Aorta (tissue), 5 donors: ENCODE data around the gene FGR. TPM values are rescaled to one million over a fixed set of nuclear protein-coding genes. Genes with fewer than 3 reads are reported as not detected.

Experiments
- ATAC-seq: fragments of 200-7000 bp; cut with Tn5 transposase; one replicate; pipeline ENCODE4 v1.9.1; 2022; ENCODE audit warnings: moderate library complexity; ENCODE audit not compliant: low FRiP score
- DNase-seq, 2 donors: peaks; one replicate each; pipeline ENCODE4 v3.0.0-alpha.2; 2020
- H3K27ac ChIP-seq, 2 donors: one replicate each; pipeline ENCODE4 v1.5.1; 2013; ENCODE audit warnings: low read length in 2 of 2, mild to moderate bottlenecking in 2 of 2, moderate library complexity in 2 of 2, control low read depth in 1 of 2, inconsistent platforms in 1 of 2, low read depth in 1 of 2
- H3K27me3 ChIP-seq, 2 donors: one replicate each; pipeline ENCODE4 v1.6.1; 2013; ENCODE audit warnings: control low read depth in 1 of 2, low read length in 1 of 2, mild to moderate bottlenecking in 1 of 2, moderate library complexity in 1 of 2; ENCODE audit not compliant: insufficient read depth in 2 of 2, control insufficient read depth in 1 of 2
- H3K36me3 ChIP-seq, 2 donors: one replicate each; pipeline ENCODE4 v1.6.1; 2013; ENCODE audit warnings: control low read depth in 1 of 2, low read length in 1 of 2, mild to moderate bottlenecking in 1 of 2; ENCODE audit not compliant: insufficient read depth in 2 of 2, control insufficient read depth in 1 of 2
- H3K4me1 ChIP-seq, 2 donors: one replicate each; pipeline ENCODE4 v1.6.1; 2013; ENCODE audit warnings: low read length in 2 of 2, control low read depth in 1 of 2, mild to moderate bottlenecking in 1 of 2, moderate library complexity in 1 of 2; ENCODE audit not compliant: insufficient read depth in 2 of 2, control insufficient read depth in 1 of 2
- H3K4me3 ChIP-seq, 2 donors: one replicate each; pipeline ENCODE4 v1.5.1; 2013; ENCODE audit warnings: low read length in 2 of 2, control low read depth in 1 of 2, mild to moderate bottlenecking in 1 of 2
- H3K9me3 ChIP-seq: one replicate; pipeline ENCODE4 v1.6.1; 2013; ENCODE audit warnings: mild to moderate bottlenecking, low read length; ENCODE audit not compliant: control insufficient read depth
- WGBS, 2 donors: extraction: QIAGEN DNeasy Blood & Tissue Kit; methylation state at CpG; one replicate each; pipeline ENCODE4 v1.1.7; 2013; 5-methylcytosine and 5-hydroxymethylcytosine counted together
- intact Hi-C, 2 donors: fragments of 100-400 bp; cut with DNase I; formaldehyde crosslinking; loops; one replicate each; pipeline versions ENCODE4 v1.14.2 to v1.15.0; 2022
- polyA plus RNA-seq, 2 donors: library from polyadenylated mRNA; stranded (reverse); fragments of 200-250 nt; gene quantifications; one replicate each; pipeline ENCODE4 v1.2.3, GENCODE V29; 2013
- total RNA-seq, 2 donors: library from RNA; stranded (reverse); fragmentation: NEBNext Ultra II Directional; extraction: Animal tissue kit (Norgen Biotek cat#: 25700); gene quantifications; one replicate each; pipeline ENCODE4 v1.2.1, GENCODE V29; 2021
- donor health status: healthy with polysubstance abuse.
- donor health status: Bipolar disorder and iron deficiency.
- donor health status: DM: no; HTN: no; CAD: no.
- donor health status: DM: no; HTN: no; CAD: no.
- donor health status: DM: yes; HTN: yes; CAD: no.

FGR gene
- total and polyA plus RNA-seq, 4 donors, result 2.8 to 21.7 (median 12.1) TPM

DNA sequence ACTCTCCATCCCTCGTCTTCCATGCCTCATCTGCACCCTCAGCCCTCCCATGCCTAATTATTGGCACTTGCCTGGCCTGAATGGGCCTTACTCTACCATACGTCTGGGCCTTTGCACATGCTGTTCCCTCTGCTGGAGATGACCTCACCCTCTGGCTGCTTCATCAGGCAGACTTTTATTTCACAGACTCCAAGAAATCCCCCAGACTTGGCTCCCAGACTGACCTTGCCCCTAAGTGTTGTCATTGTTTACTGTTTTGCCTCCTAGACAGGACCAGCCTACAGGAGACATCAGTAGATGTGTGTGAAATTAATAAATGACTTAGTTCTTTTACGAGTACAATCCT is 25.8 kb downstream of the FGR start:
- Histone ChIP-seq H3K36me3 (no peaks in the 10 kb centered on the region), H3K4me1 (no peaks in the 10 kb centered on the region), H3K27me3 (no peaks in the 10 kb centered on the region), H3K4me3 (no peak overlapping the region), H3K9me3 (no peaks in the 10 kb centered on the region), H3K27ac (no peak overlapping the region)
- 42 to 48% methylated on average over 3 of the region's 3 CpGs for WGBS, 2 donors
- intact Hi-C loops, result loop anchor here (2.0 to 10.0 kb wide), 5 partner anchors 38 to 312 kb away; partner anchors contain the start of genes GPR3 (in 1 of the 2) and WASF2 (in 1 of the 2)
- no peak for ATAC-seq
- DNase-seq, result no peak

DNA sequence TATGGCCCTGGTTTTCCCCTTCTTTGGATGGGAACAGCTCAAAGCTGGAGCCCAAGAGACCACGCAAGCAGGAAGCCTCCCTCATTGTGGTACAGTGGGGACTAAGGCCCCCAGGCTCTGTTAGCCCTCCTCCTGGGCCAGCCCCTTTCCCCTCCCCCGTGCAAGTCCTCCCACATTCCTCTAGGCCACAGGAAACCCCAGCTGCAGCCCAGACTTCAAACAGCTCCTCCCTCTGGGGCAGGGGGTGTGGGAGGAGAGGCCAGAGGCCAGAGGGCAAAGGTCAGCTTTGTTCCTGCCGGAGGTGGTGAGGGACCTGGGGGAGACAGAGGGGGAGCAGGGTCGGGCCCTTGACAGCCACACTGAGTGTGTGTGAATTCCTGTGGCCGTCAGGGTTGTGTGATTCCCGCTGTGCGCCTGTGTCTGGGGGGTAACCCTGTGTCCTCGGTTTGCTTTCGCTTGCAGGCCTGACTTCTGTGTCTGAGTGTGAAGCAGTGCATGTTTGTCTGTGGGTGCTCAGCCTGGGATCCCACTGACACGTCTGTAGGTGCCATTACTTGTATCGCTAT is 27.7 kb downstream of the FGR start:
- H3K27me3 ChIP-seq, result no peaks in the 10 kb centered on the region
- no peak overlapping the region for H3K27ac ChIP-seq
- no peaks in the 10 kb centered on the region for H3K4me1 ChIP-seq
- no peak overlapping the region for H3K4me3 ChIP-seq
- 77 to 79% methylated on average over 11 of the region's 11 CpGs for WGBS, 2 donors
- H3K36me3 ChIP-seq, result no peaks in the 10 kb centered on the region
- no peak for DNase-seq
- no peak for ATAC-seq
- no peaks in the 10 kb centered on the region for H3K9me3 ChIP-seq
- intact Hi-C loops, result loop anchor here (5.0 to 10.0 kb wide), 4 partner anchors 40 to 310 kb away; partner anchors contain the start of genes GPR3 (in 1 of the 2) and WASF2 (in 1 of the 2)

DNA sequence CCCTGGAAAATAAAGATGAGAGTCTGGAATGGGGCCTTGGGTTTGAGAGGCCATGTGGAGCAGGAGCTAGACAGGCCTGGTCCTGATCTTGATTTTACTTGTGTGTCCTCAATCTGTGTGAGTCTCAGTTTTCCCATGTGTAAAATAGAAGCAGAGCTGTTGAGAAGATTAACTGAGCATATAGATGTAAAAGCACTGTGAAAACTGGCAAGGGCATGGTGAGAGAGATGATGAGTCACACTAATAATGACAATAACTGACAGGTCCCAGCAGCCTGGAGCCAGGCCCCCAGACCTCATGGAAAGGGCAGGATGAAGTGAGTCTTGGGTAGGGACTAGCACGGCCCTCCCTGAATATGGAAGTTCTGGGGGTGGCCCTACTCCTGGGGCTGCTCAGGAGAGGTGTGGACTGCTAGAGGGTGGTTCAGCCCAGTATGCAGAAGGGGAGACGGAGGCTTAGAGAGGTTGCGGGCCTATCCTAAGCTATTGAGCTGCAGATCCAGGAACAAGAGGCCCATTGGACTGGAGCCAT is 28.2 kb downstream of the FGR start:
- intact Hi-C loops, result loop anchor here (1.0 to 10.0 kb wide), 5 partner anchors 41 to 309 kb away; partner anchors contain the start of genes GPR3 (in 1 of the 2) and WASF2 (in 1 of the 2)
- no peaks in the 10 kb centered on the region for H3K36me3 ChIP-seq
- H3K27ac ChIP-seq, result no peak overlapping the region
- ATAC-seq (no peak), DNase-seq (no peak)
- no peaks in the 10 kb centered on the region for H3K4me1 ChIP-seq
- no peaks in the 10 kb centered on the region for H3K27me3 ChIP-seq
- no peaks in the 10 kb centered on the region for H3K9me3 ChIP-seq
- 74 to 77% methylated on average over 3 of the region's 3 CpGs for WGBS, 2 donors
- H3K4me3 ChIP-seq, result no peak overlapping the region

DNA sequence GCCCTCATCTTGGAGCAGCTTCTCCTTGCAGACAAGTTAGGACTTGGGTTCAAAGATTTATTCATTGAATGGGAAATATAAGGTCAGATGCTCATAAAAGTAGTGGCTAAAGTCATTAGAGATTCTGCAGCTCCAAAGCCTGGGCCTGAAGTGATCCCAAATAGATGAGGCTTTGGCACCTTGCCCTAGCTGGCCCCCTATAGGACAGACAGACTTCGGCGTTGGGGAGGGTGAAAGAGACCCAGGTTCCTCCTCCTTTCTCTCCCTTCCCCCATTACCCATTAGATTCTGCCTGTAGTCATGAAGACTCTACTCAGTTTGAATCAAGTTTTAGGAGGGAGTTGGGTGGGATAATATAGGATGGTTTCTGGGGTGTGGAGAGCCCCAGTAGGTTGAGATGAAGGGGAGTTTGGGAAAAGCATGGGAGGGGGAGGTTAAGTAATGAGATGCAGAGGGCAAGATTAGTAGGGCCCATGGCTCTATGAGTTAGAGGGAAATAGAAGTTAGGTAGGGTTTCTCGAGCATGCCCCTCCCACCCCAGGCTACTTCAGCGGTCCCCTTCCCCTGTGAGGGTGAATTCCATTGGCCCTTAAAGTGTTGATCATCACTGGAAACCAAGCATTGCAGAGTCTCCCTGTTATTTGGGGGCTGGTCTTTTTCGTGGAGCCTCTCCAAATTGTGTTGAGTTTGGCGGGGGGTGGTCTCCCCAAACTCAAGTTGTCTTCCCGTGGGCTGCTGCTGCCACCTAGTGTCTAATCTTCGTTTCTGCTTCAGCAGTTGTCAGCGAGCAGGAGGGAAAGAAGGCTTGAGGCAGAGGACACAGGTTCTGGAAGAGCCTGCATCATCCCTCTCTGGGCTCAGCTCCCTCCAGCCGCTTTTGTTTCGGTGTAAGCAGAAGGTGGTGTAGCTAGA is 28.9 kb downstream of the FGR start:
- H3K36me3 ChIP-seq, result no peaks in the 10 kb centered on the region
- 14 to 18% methylated on average over 11 of the region's 11 CpGs for WGBS, 2 donors
- ATAC-seq (no peak), DNase-seq (no peak)
- no peak overlapping the region for H3K4me3 ChIP-seq
- no peaks in the 10 kb centered on the region for H3K27me3 ChIP-seq
- no peak overlapping the region for H3K27ac ChIP-seq
- intact Hi-C loops, result loop anchor here (1.0 to 10.0 kb wide), 6 partner anchors 41 to 309 kb away; partner anchors contain the start of genes GPR3 (in 1 of the 2) and WASF2 (in 1 of the 2)
- H3K4me1 ChIP-seq, result no peaks in the 10 kb centered on the region
- H3K9me3 ChIP-seq, result no peaks in the 10 kb centered on the region

DNA sequence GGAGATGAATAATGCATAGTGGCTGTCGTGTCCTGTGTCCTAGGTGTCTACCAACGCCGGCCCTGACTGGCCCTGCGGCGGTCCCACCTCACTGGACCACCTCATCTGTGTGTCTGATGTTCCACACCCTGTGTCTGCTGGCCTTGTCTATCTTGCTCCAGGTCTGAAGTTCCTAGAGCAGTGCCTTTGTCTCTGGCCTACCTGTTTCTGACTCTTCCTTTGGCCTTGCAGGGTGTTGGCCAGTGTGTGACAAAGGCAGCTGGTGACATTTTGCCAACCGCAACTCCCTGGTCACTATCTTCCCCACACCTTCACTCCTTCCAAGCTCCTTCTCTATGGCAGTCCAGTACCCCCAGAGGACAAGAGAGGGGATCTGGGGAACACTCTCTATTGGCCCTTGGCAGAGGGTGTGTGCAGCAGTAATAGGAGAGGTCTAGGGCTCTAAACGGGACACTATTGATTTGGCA is 29.7 kb downstream of the FGR start:
- DNase-seq (no peak), ATAC-seq (no peak)
- intact Hi-C loops, result loop anchor here (2.0 to 10.0 kb wide), 5 partner anchors 42 to 308 kb away; partner anchors contain the start of genes GPR3 (in 1 of the 2) and WASF2 (in 1 of the 2)
- H3K27me3 ChIP-seq, result no peaks in the 10 kb centered on the region
- no peak overlapping the region for H3K4me3 ChIP-seq
- H3K4me1 ChIP-seq, result no peaks in the 10 kb centered on the region
- no peak overlapping the region for H3K27ac ChIP-seq
- H3K36me3 ChIP-seq, result no peaks in the 10 kb centered on the region
- WGBS, 2 donors, result 81 to 83% methylated on average over 7 of the region's 7 CpGs
- no peaks in the 10 kb centered on the region for H3K9me3 ChIP-seq

DNA sequence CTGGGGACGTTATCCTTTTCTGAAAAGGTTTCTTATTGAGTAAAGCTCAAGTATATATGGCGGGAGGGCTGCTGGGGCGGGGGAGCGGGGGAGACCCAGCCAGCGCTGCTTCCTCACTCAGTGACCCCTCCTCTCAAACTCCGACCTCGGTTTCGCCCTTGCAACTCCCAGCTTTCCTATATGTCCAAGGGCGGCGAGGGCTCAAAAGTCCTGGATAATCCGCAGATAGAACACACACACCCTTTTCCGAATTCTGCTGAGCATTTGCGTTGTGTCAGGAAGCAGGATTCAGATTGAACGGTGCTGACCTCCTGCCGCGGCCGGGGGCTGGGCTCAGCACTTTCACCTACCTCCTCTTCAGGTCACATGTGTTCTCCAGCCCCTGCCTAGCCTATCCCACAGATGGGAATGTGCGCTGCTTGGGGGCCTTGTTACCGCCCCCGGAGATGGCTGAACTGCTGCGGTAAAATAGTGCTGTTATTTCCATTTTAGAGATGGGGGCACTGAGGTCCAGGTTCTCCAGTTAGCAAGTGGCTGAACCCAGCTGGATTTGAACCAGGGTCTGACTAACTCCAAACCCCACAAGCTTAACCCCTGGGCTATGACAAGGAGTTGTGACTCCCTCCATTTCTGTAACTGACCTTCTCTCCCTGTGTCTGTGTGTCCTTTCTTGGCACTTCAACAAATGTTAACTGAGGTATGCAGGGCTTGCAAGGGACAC is 30.2 kb downstream of the FGR start:
- WGBS, 2 donors, result 35 to 42% methylated on average over 20 to 21 of the region's 21 CpGs
- no peaks in the 10 kb centered on the region for H3K9me3 ChIP-seq
- intact Hi-C loops, result loop anchor here (2.0 to 10.0 kb wide), 6 partner anchors 43 to 307 kb away; partner anchors contain the start of genes GPR3 (in 1 of the 2) and WASF2 (in 1 of the 2)
- H3K4me3 ChIP-seq, result no peak overlapping the region
- no peak overlapping the region for H3K27ac ChIP-seq
- ATAC-seq (no peak), DNase-seq (no peak)
- H3K4me1 ChIP-seq, result no peaks in the 10 kb centered on the region
- no peaks in the 10 kb centered on the region for H3K27me3 ChIP-seq
- no peaks in the 10 kb centered on the region for H3K36me3 ChIP-seq

DNA sequence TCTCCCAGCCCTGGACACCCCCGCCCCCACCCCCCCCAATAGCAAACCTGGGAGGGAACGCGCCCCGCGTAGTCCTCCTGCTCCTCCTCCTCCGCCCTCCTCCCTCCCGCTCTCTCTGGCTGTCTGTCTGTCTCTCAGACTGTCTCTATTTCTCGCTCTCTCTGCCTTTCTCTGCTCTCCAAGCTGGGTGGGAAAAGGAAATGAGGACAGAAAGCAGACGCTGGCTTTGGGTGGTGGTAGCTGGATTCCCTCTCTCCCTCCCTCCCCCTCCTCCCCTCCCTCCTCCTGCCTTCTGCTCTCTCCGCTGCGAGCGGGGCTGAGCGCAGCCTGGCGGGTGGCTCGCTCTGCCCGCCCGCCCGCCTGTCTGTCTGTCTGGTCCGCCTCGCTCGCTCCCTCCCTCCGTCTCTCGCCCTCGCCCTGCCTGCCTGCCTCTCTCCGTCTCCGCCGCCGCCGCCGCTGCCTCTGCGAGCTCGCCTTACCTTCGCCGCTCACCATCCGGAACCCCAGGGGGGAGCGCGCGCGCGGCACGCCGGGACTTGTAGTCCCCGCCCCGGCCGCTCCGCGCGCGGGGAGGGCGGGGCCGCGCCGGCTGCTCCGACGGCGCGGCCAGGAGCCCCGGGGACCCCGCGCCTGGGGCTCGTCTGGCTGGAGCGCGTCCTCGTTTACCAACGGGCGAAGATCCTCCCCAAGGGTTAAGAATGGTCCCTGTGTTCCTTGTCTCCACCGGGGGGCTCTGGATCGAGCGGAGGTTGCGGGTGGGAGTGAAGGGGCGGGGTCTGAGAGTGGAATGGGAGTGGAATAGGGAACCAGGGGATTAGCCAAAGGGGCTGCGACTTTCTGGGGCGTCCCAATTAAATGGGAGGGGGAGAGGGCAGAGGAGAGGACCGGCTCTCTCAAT is 31.1 kb downstream of the FGR start, which contains the start of gene AHDC1:
Gene AHDC1, minus strand, starts transcription at position 464 of the 898 bp plus-strand sequence. CDS start 52,029 bp downstream, outside the sequence.
- H3K27ac ChIP-seq, result peak within 1 kb of the TSS; percentile 44 to 89
- H3K4me1 ChIP-seq, result no peaks in the 10 kb centered on the region
- DNase-seq (peak; percentile 95 to 97), ATAC-seq (peak; percentile 78)
- H3K27me3 ChIP-seq, result no peaks in the 10 kb centered on the region
- intact Hi-C loops, result loop anchor here (2.0 to 10.0 kb wide), 6 partner anchors 35 to 207 kb away; partner anchors contain the start of gene WASF2 (in 2 of the 2)
- H3K9me3 ChIP-seq, result no peaks in the 10 kb centered on the region
- no peaks in the 10 kb centered on the region for H3K36me3 ChIP-seq
- WGBS, 2 donors, result 1% methylated on average over 58 to 74 of the region's 74 CpGs
- H3K4me3 ChIP-seq, result peak within 1 kb of the TSS; percentile 89 to 90
